Fibroblast of lung (primary cell): ENCODE results near the gene ELFN2. TPM values are rescaled to one million over a fixed set of nuclear protein-coding genes. Genes with fewer than 3 reads are reported as not detected.
A peak's percentile ranks its signal among the peaks of the same experiment; 100 is the strongest.

Experiments used
- DNase-seq, 2 donors: peaks; one replicate each; pipeline versions ENCODE4 v3.0.0 to v3.0.0-alpha.2; 2010; ENCODE audit warnings: low read depth in 2 of 2
- H2AFZ ChIP-seq: 2 replicates; pipeline ENCODE4 v1.5.1; 2012; ENCODE audit warnings: low read length, control low read depth, inconsistent platforms
- H3K27ac ChIP-seq: 2 replicates; pipeline ENCODE4 v1.5.1; 2011; ENCODE audit warnings: low read length, control low read depth; ENCODE audit not compliant: insufficient read depth
- H3K27me3 ChIP-seq: 2 replicates; pipeline ENCODE4 v1.5.1; 2011; ENCODE audit warnings: mild to moderate bottlenecking, low read length; ENCODE audit not compliant: control insufficient read depth, insufficient read depth
- H3K36me3 ChIP-seq: 2 replicates; pipeline ENCODE4 v1.5.1; 2011; ENCODE audit warnings: low read length; ENCODE audit not compliant: control insufficient read depth, insufficient read depth
- H3K4me1 ChIP-seq: 2 replicates; pipeline ENCODE4 v1.5.1; 2011; ENCODE audit warnings: low read length; ENCODE audit not compliant: control insufficient read depth, insufficient read depth; ENCODE audit errors: extremely low read depth
- H3K4me2 ChIP-seq: 2 replicates; pipeline ENCODE4 v1.5.1; 2011; ENCODE audit warnings: low read length, control low read depth; ENCODE audit not compliant: insufficient read depth; ENCODE audit errors: extremely low read depth
- H3K4me3 ChIP-seq, 4 experiments: fragments of 200-600 bp in 1 of 4; sonication (generic) in 1 of 4; replicated peaks in 1 of 4; 2 replicates each; pipeline ENCODE4 v1.5.1; 2011 to 2016; ENCODE audit warnings: low read length in 4 of 4, low read depth in 3 of 4, mild to moderate bottlenecking in 3 of 4, control low read depth in 2 of 4, inconsistent platforms in 1 of 4, mixed read lengths in 1 of 4; ENCODE audit not compliant: insufficient read depth in 1 of 4; ENCODE audit errors: control extremely low read depth in 1 of 4
- H3K79me2 ChIP-seq: 2 replicates; pipeline ENCODE4 v1.5.1; 2012; ENCODE audit warnings: mild to moderate bottlenecking, low read length, inconsistent platforms; ENCODE audit not compliant: control insufficient read depth, insufficient read depth
- H3K9ac ChIP-seq: 2 replicates; pipeline ENCODE4 v1.5.1; 2011; ENCODE audit warnings: mild to moderate bottlenecking, low read length, control low read depth; ENCODE audit not compliant: insufficient read depth
- H3K9me3 ChIP-seq: 2 replicates; pipeline ENCODE4 v1.5.1; 2012; ENCODE audit warnings: low read depth, low read length; ENCODE audit not compliant: control insufficient read depth, insufficient read depth
- H4K20me1 ChIP-seq: 2 replicates; pipeline ENCODE4 v1.5.1; 2011; ENCODE audit warnings: low read length; ENCODE audit not compliant: control insufficient read depth, insufficient read depth; ENCODE audit errors: extremely low read depth
- EZH2 ChIP-seq: IDR thresholded peaks from 2 replicates; pipeline ENCODE4 v1.5.1; 2012; ENCODE audit warnings: low read length, control low read depth, mild to moderate bottlenecking; ENCODE audit errors: missing control alignments
- polyA plus RNA-seq, 2 donors: library from polyadenylated mRNA; depleted of rRNA in 1 of 2; stranded (reverse) in 1 of 2; unstranded in 1 of 2; fragments of >200 nt; gene quantifications; 2 replicates each; pipeline ENCODE4 v1.2.1, GENCODE V29; 2011 to 2012; ENCODE audit warnings: missing spikeins in 1 of 2
- total RNA-seq: library from RNA; depleted of rRNA; stranded (reverse); fragments of >200 nt; gene quantifications from 2 replicates; pipeline ENCODE4 v1.2.1, GENCODE V29; 2014
- TF ChIP-seq, protein P1 (sequence below), 2 donors: IDR thresholded peaks in 1 of 2; conservative IDR thresholded peaks in 1 of 2; 1 replicate in 1 of 2; 2 replicates in 1 of 2; pipeline ENCODE4 v1.5.1; 2011 to 2012; ENCODE audit warnings: low read length in 2 of 2, control low read depth in 1 of 2, inconsistent platforms in 1 of 2, low read depth in 1 of 2, mild to moderate bottlenecking in 1 of 2

ELFN2 gene
- total and polyA plus RNA-seq, 2 donors (not counting 1 experiment from before 2014, with no cell fraction given), result under 0.01 to 0.02 TPM

DNA sequence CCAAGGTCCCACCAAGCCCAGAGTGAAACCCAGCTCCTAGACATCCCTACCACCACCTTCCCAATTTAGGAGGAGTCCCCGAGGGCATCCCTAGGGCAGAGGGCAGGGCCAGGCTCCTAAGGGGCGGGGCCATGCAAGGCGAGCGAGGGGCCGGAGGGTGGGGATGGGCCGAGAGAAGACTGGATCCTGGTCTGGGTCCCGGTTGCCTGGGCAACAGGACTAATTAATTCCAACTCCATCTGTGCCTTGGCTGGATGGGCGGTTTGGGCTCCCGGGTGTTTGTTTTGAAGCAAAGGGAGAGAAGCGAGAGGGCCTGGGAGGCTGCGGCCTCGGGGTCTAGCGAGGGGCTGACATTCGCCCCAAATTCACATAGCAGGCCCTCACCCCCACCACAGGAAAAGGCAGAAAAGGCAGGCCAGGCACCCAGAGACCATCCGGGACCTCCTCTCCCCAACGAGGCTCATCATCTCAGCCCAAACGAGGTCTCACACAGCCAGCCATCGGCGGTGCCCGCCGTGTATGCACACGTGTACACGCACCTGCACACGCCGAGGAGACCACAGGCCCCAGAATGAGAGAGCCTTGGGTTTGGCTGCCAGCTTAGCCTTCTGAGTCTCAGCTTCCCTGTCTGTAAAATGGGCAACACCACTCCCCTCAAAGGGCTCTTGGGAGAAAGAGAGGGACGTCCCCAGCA, 23.9 kb downstream of the ELFN2 start:
- no peak overlapping the region for H2AFZ ChIP-seq
- H3K4me2 ChIP-seq, result no peak overlapping the region
- H3K27me3 ChIP-seq, result peaks cover 4% of the 10 kb centered on the region
- H3K36me3 ChIP-seq, result no peaks in the 10 kb centered on the region
- H3K4me3 ChIP-seq, result no peak overlapping the region
- TF ChIP-seq, protein P1, sequence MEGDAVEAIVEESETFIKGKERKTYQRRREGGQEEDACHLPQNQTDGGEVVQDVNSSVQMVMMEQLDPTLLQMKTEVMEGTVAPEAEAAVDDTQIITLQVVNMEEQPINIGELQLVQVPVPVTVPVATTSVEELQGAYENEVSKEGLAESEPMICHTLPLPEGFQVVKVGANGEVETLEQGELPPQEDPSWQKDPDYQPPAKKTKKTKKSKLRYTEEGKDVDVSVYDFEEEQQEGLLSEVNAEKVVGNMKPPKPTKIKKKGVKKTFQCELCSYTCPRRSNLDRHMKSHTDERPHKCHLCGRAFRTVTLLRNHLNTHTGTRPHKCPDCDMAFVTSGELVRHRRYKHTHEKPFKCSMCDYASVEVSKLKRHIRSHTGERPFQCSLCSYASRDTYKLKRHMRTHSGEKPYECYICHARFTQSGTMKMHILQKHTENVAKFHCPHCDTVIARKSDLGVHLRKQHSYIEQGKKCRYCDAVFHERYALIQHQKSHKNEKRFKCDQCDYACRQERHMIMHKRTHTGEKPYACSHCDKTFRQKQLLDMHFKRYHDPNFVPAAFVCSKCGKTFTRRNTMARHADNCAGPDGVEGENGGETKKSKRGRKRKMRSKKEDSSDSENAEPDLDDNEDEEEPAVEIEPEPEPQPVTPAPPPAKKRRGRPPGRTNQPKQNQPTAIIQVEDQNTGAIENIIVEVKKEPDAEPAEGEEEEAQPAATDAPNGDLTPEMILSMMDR (conservative IDR thresholded peaks at IDR 0.05 in 1 of 2, IDR thresholded peaks at IDR 0.05 in 1 of 2; ENCODE audit: low read depth in 1 of 2, low read length in 2 of 2), result no peak
- no peak for TF ChIP-seq EZH2
- no peaks in the 10 kb centered on the region for H3K79me2 ChIP-seq
- no peak overlapping the region for H3K9ac ChIP-seq
- no peaks in the 10 kb centered on the region for H3K9me3 ChIP-seq
- H3K27ac ChIP-seq, result no peak overlapping the region
- no peaks in the 10 kb centered on the region for H4K20me1 ChIP-seq
- no peaks in the 10 kb centered on the region for H3K4me1 ChIP-seq
- DNase-seq, result no peak

DNA sequence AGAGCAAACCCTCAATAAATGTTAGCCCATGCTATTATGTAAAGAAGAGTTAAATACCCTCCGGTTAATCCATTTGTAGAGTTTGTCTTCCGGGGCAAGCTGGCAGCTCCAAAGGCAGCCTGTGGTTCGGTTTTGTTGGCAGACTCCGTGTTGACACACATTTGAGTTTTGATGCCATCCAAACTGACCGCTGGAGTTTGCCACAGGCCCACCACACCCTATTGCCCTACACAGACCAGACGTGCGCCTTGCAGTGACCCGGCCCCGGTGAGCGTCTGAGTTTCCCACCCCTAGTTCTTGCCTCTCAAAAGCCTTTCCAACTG, 25.1 kb downstream of the ELFN2 start:
- no peak overlapping the region for H2AFZ ChIP-seq
- TF ChIP-seq, protein P1 (conservative IDR thresholded peaks at IDR 0.05 in 1 of 2, IDR thresholded peaks at IDR 0.05 in 1 of 2; ENCODE audit: low read depth in 1 of 2, low read length in 2 of 2), result no peak
- TF ChIP-seq EZH2, result no peak
- no peaks in the 10 kb centered on the region for H3K9me3 ChIP-seq
- no peaks in the 10 kb centered on the region for H3K79me2 ChIP-seq
- no peak overlapping the region for H3K9ac ChIP-seq
- no peak overlapping the region for H3K4me3 ChIP-seq
- H3K36me3 ChIP-seq, result no peaks in the 10 kb centered on the region
- no peak overlapping the region for H3K4me2 ChIP-seq
- no peaks in the 10 kb centered on the region for H3K4me1 ChIP-seq
- H3K27me3 ChIP-seq, result peaks cover 4% of the 10 kb centered on the region
- no peak for DNase-seq
- no peaks in the 10 kb centered on the region for H4K20me1 ChIP-seq
- no peak overlapping the region for H3K27ac ChIP-seq

DNA sequence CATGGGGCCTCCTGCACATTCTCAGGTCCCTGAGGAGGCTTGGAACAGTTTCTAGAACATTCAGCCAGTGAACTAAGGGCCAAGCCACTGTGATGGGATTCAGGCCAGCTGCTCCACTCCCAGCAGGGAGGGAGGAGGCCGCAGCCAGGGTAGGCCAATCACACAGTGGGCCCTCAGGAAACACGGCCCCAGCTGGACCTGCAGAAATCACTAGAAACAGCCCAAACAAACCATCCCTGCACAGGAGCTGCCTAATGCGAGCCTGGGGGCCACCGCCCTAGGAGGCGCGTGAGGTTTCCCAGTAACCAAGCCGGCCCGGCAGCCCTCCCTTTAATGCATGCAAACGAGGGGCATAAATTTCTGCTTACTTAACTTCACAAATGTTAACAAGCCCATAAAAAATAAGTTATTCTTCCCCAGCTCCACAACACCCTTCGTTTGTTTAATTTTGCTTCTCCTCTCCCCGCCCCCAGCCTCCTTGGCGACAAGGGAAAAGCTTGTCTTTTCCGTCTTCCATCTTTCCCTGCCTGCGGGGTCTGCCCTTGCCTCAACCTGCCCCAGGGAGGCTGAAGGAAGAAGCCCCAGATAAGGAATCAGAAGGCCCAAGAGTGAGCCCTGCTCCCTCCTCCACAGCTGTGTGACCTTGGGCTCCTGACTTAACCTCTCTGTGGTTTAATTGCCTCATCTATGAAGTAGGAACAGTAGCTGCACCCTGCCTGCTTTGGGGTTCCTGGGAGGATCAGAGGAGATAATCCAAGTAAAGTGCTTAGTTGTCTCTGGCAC, 25.7 kb downstream of the ELFN2 start:
- no peak overlapping the region for H2AFZ ChIP-seq
- H3K4me3 ChIP-seq, result no peak overlapping the region
- H4K20me1 ChIP-seq, result no peaks in the 10 kb centered on the region
- H3K79me2 ChIP-seq, result no peaks in the 10 kb centered on the region
- no peak overlapping the region for H3K9ac ChIP-seq
- H3K36me3 ChIP-seq, result no peaks in the 10 kb centered on the region
- TF ChIP-seq, protein P1 (conservative IDR thresholded peaks at IDR 0.05 in 1 of 2, IDR thresholded peaks at IDR 0.05 in 1 of 2; ENCODE audit: low read depth in 1 of 2, low read length in 2 of 2), result no peak
- TF ChIP-seq EZH2, result no peak
- no peaks in the 10 kb centered on the region for H3K9me3 ChIP-seq
- peaks cover 4% of the 10 kb centered on the region for H3K27me3 ChIP-seq
- peak; percentile 62 to 73 for DNase-seq
- no peak overlapping the region for H3K27ac ChIP-seq
- H3K4me1 ChIP-seq, result no peaks in the 10 kb centered on the region
- no peak overlapping the region for H3K4me2 ChIP-seq
